ENCODE data around the gene TCERG1L.

Gene TCERG1L

DNA sequence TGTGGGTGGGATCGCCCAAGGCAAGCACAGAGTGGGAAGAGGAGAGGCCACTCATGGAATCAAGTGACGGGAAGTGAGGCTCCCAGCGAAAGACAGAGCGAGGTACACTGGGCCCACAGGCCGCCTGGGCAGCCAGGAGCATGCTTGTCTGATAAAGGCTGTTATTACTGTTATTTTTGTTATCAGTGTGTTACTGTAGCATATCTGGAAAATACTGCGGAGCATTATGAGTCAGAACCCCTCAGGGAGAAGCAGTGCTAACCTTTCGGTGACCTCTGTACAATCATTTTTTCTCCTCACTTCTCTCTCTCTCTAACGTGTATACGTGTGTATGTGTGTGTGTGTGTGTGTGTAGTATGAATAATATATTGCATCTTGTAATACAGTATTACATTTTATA is 3.8 kb upstream of the TCERG1L start:
- Histone ChIP-seq H3K27ac (ENCODE audit: low read length) (no peak overlapping the region), H3K9ac (ENCODE audit: low read length in 2 of 2) (no peak overlapping the region), H3K36me3 (ENCODE audit: control insufficient read depth in 2 of 2, insufficient read depth in 2 of 2, low read length in 2 of 2) (no peaks in the 10 kb centered on the region), H3K4me1 (ENCODE audit: control insufficient read depth, insufficient read depth, low read length) (peaks cover 10% of the 10 kb centered on the region), H3K27me3 (ENCODE audit: control insufficient read depth in 1 of 2, insufficient read depth in 2 of 2, low read length in 2 of 2) (peaks cover 25% of the 10 kb centered on the region in 2 donors), H3K9me3 (ENCODE audit: control insufficient read depth in 2 of 2, low read length in 2 of 2) (no peaks in the 10 kb centered on the region), H3K4me3 (ENCODE audit: low read length in 2 of 2) (no peak overlapping the region)

DNA sequence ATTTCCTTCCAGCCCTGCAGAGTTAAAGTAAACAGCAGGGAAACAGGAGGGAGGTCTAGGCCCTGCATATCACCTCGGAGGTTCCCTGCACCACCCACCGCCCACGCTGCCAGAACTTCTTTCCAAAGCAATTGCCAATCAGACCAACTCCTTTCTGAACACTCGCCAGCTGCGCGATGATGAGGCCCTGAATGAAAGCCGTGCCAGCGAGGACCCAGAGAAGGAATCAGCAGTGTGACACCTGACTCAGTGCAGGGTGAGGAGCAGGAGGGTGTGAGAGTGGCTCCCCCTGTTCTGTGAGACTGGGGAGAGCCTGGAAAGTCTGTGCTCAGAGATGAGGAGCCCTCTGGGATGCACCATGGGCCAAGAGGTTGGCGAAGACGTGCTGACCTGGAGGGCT is 3.3 kb upstream of the TCERG1L start:
- H3K36me3 ChIP-seq (ENCODE audit: control insufficient read depth in 2 of 2, insufficient read depth in 2 of 2, low read length in 2 of 2): no peaks in the 10 kb centered on the region
- H3K9ac ChIP-seq (ENCODE audit: low read length in 2 of 2): no peak overlapping the region
- H3K9me3 ChIP-seq (ENCODE audit: control insufficient read depth in 2 of 2, low read length in 2 of 2): no peaks in the 10 kb centered on the region
- H3K4me3 ChIP-seq (ENCODE audit: low read length in 2 of 2): no peak overlapping the region
- H3K4me1 ChIP-seq (ENCODE audit: control insufficient read depth, insufficient read depth, low read length): peaks cover 10% of the 10 kb centered on the region
- no peak overlapping the region for H3K27ac ChIP-seq (ENCODE audit: low read length)
- peaks cover 26 to 29% of the 10 kb centered on the region in 2 donors for H3K27me3 ChIP-seq (ENCODE audit: control insufficient read depth in 1 of 2, insufficient read depth in 2 of 2, low read length in 2 of 2)

DNA sequence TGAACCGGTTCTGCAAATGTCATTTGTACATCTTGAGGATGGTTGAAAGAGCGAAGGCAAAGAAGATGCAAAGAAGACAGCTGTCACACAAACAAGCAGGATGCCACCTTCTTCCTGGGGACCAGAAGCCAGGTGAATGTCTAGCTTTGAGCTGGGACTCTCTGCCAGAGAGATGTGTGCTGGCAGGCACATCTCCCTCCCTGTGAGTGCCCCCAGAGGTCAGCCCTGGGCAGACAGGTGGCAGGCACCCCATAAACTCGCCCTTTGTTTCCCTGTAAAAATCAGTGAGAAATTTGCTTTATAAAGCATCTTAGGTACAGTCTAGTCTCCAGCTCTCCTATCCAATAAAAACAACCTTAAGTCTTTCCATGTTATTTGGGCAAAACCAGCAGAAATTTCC is 2.6 kb upstream of the TCERG1L start:
- H3K4me1 ChIP-seq (ENCODE audit: control insufficient read depth, insufficient read depth, low read length): peaks cover 10% of the 10 kb centered on the region
- H3K9ac ChIP-seq (ENCODE audit: low read length in 2 of 2): no peak overlapping the region
- no peaks in the 10 kb centered on the region for H3K9me3 ChIP-seq (ENCODE audit: control insufficient read depth in 2 of 2, low read length in 2 of 2)
- H3K36me3 ChIP-seq (ENCODE audit: control insufficient read depth in 2 of 2, insufficient read depth in 2 of 2, low read length in 2 of 2): no peaks in the 10 kb centered on the region
- no peak overlapping the region for H3K27ac ChIP-seq (ENCODE audit: low read length)
- no peak overlapping the region for H3K4me3 ChIP-seq (ENCODE audit: low read length in 2 of 2)
- H3K27me3 ChIP-seq (ENCODE audit: control insufficient read depth in 1 of 2, insufficient read depth in 2 of 2, low read length in 2 of 2): peaks cover 27 to 34% of the 10 kb centered on the region in 2 donors

DNA sequence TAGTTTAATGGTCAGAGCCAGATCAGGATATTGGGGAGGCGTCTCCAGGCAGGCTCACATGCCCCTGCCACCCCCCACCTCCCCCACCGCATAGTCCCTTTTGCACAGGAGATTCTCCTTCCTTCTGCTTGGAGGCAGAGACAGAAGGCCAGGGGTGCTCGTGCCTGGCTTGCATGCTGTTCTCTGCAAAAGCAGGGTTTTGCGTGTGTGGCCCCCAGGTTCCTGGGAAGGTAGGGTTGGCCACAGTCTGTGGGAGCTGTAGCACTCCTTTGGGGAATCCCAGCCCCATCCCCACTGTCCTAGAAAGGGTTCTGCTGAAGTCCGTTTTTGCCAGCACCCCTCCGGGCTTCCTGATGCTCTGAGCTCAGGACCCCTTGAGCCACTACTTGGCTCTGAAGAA is 1.9 kb upstream of the TCERG1L start:
- H3K9ac ChIP-seq (ENCODE audit: low read length in 2 of 2): no peak overlapping the region
- no peak overlapping the region for H3K4me3 ChIP-seq (ENCODE audit: low read length in 2 of 2)
- H3K27ac ChIP-seq (ENCODE audit: low read length): no peak overlapping the region
- no peaks in the 10 kb centered on the region for H3K36me3 ChIP-seq (ENCODE audit: control insufficient read depth in 2 of 2, insufficient read depth in 2 of 2, low read length in 2 of 2)
- H3K4me1 ChIP-seq (ENCODE audit: control insufficient read depth, insufficient read depth, low read length): peaks cover 10% of the 10 kb centered on the region
- peaks cover 27 to 40% of the 10 kb centered on the region in 2 donors for H3K27me3 ChIP-seq (ENCODE audit: control insufficient read depth in 1 of 2, insufficient read depth in 2 of 2, low read length in 2 of 2)
- no peaks in the 10 kb centered on the region for H3K9me3 ChIP-seq (ENCODE audit: control insufficient read depth in 2 of 2, low read length in 2 of 2)

DNA sequence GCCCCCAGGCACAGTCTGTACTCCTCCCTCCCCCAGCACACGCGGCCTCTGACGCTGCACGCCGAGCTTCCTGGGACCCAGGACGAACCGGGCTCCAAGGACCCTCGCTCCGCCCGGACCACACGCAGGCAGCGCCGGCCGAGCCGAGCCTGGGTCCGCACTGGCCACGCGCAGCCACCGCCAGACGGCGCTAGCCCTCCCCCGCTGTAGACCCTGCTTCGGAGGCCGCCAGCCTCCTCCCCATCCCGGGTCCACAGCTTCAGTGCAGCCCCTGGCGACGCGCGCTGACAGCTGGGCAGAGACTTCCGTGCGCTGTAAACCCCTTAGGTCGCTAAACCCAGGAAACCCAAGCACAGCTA is 936 bp upstream of the TCERG1L start:
- Histone ChIP-seq H3K9ac (ENCODE audit: low read length in 2 of 2) (no peak overlapping the region), H3K4me1 (ENCODE audit: control insufficient read depth, insufficient read depth, low read length) (peaks cover 10% of the 10 kb centered on the region), H3K27me3 (ENCODE audit: control insufficient read depth in 1 of 2, insufficient read depth in 2 of 2, low read length in 2 of 2) (peaks cover 26 to 40% of the 10 kb centered on the region in 2 donors), H3K27ac (ENCODE audit: low read length) (no peak overlapping the region), H3K4me3 (ENCODE audit: low read length in 2 of 2) (no peak overlapping the region), H3K36me3 (ENCODE audit: control insufficient read depth in 2 of 2, insufficient read depth in 2 of 2, low read length in 2 of 2) (no peaks in the 10 kb centered on the region), H3K9me3 (ENCODE audit: control insufficient read depth in 2 of 2, low read length in 2 of 2) (no peaks in the 10 kb centered on the region)

DNA sequence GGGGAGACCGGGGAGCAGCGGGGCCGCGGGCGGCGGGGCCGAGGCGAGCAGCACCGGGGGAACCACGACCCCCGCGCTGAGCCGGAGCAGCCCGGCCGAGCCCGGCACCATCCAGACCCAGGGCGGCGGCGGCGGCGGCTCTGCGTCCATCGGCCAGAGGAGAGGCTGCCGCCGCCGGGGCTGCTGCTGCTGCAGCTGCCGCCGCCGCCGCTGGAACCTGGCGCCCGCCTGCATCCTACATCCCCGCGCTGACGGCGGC is 190 bp downstream of the TCERG1L start:
- H3K9me3 ChIP-seq (ENCODE audit: control insufficient read depth in 2 of 2, low read length in 2 of 2): no peaks in the 10 kb centered on the region
- no peak overlapping the region for H3K4me3 ChIP-seq (ENCODE audit: low read length in 2 of 2)
- peaks cover 10% of the 10 kb centered on the region for H3K4me1 ChIP-seq (ENCODE audit: control insufficient read depth, insufficient read depth, low read length)
- H3K9ac ChIP-seq (ENCODE audit: low read length in 2 of 2): no peak overlapping the region
- H3K27ac ChIP-seq (ENCODE audit: low read length): no peak overlapping the region
- H3K36me3 ChIP-seq (ENCODE audit: control insufficient read depth in 2 of 2, insufficient read depth in 2 of 2, low read length in 2 of 2): no peaks in the 10 kb centered on the region
- peaks cover 26 to 40% of the 10 kb centered on the region in 2 donors for H3K27me3 ChIP-seq (ENCODE audit: control insufficient read depth in 1 of 2, insufficient read depth in 2 of 2, low read length in 2 of 2)

DNA sequence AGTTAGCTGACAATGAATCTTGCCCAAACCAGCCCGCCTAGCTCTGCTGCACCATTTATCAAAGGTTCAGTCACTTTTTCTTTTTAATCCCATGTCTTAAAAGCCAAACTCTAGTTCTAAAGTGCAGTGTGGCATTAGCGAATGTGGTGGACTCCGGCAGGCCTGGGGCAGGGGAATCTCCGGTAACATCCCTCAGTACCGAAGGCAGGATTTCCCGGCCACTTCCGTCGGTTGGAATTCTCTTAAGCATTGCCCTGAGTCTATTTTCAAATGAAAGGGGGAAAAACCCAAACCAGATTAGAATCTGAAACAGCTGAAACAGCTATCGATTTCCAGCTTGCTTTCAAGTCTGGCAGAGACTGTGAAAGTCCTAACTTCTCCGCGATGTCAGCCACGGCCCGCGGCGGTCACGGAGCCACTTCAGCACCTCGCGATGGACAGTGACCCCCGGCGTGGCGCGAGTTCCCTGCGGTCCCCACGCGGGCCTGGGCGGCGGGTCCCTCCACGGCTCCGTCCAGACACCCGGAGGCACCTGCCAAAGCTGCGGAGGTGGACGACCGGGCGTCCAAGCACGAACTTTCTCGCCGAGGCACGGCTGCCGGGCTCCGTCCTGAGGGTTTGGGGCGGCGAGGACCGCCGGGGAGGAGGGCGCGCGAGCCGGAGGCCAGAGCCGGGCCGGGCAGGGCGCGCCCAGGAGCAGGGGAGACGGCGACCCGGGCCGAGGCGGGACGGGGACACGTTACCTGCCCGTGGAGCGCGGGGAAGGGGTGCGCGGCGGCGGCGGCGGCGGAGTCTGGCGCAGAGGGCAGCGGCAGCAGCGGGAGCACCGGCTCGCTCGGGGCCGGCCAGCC is 745 bp downstream of the TCERG1L start:
- H3K27me3 ChIP-seq (ENCODE audit: control insufficient read depth in 1 of 2, insufficient read depth in 2 of 2, low read length in 2 of 2): peaks cover 26 to 40% of the 10 kb centered on the region in 2 donors
- H3K36me3 ChIP-seq (ENCODE audit: control insufficient read depth in 2 of 2, insufficient read depth in 2 of 2, low read length in 2 of 2): no peaks in the 10 kb centered on the region
- no peak overlapping the region for H3K9ac ChIP-seq (ENCODE audit: low read length in 2 of 2)
- H3K9me3 ChIP-seq (ENCODE audit: control insufficient read depth in 2 of 2, low read length in 2 of 2): no peaks in the 10 kb centered on the region
- H3K27ac ChIP-seq (ENCODE audit: low read length): no peak overlapping the region
- H3K4me3 ChIP-seq (ENCODE audit: low read length in 2 of 2): no peak overlapping the region
- peaks cover 10% of the 10 kb centered on the region for H3K4me1 ChIP-seq (ENCODE audit: control insufficient read depth, insufficient read depth, low read length)

DNA sequence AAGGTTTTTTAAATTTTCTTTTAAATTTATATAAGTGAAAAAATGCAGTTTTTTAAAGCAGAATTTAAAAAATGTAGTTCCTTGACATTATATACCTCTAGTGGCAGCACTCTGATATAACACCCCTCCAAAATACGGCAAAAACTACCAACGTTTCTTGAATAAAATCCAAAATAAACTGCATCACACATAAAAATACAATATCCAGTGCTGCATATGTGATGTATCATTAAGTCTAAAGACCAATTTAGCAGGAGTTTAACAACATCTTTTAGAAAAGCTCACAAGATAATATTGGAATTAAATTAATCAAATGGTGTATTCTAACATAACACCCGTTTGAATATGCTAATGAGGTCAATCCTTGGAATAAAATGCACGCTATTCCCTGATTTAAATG is 1.4 kb downstream of the TCERG1L start:
- no peaks in the 10 kb centered on the region for H3K9me3 ChIP-seq (ENCODE audit: control insufficient read depth in 2 of 2, low read length in 2 of 2)
- no peak overlapping the region for H3K27ac ChIP-seq (ENCODE audit: low read length)
- H3K4me3 ChIP-seq (ENCODE audit: low read length in 2 of 2): no peak overlapping the region
- H3K4me1 ChIP-seq (ENCODE audit: control insufficient read depth, insufficient read depth, low read length): peaks cover 10% of the 10 kb centered on the region
- no peak overlapping the region for H3K9ac ChIP-seq (ENCODE audit: low read length in 2 of 2)
- H3K36me3 ChIP-seq (ENCODE audit: control insufficient read depth in 2 of 2, insufficient read depth in 2 of 2, low read length in 2 of 2): no peaks in the 10 kb centered on the region
- peaks cover 26 to 40% of the 10 kb centered on the region in 2 donors for H3K27me3 ChIP-seq (ENCODE audit: control insufficient read depth in 1 of 2, insufficient read depth in 2 of 2, low read length in 2 of 2)

DNA sequence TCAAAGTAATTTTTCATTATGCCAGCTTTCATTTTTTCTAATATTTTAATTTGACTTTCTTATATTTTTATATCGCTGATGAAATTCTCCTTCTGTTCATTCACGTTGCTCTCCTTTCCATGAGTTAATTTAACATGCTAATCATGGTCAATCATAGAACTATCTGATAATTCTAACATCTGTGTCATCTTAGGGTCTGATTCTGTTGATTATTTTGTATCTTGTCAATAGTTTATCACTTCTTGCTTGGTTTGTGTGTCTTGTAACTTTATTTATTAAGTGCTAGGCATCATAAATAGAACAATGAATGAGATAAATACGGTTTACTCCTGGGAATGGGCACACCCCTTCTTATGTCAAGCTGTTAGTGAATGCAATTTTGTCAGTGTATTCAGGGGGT is 11.0 kb downstream of the TCERG1L start:
- Histone ChIP-seq H3K9ac (ENCODE audit: low read length in 2 of 2) (no peak overlapping the region), H3K4me1 (ENCODE audit: control insufficient read depth, insufficient read depth, low read length) (no peaks in the 10 kb centered on the region), H3K9me3 (ENCODE audit: control insufficient read depth in 2 of 2, low read length in 2 of 2) (peaks cover 3 to 5% of the 10 kb centered on the region in 2 donors), H3K27me3 (ENCODE audit: control insufficient read depth in 1 of 2, insufficient read depth in 2 of 2, low read length in 2 of 2) (peaks cover 5 to 9% of the 10 kb centered on the region in 2 donors), H3K36me3 (ENCODE audit: control insufficient read depth in 2 of 2, insufficient read depth in 2 of 2, low read length in 2 of 2) (no peaks in the 10 kb centered on the region), H3K27ac (ENCODE audit: low read length) (no peak overlapping the region), H3K4me3 (ENCODE audit: low read length in 2 of 2) (no peak overlapping the region)

DNA sequence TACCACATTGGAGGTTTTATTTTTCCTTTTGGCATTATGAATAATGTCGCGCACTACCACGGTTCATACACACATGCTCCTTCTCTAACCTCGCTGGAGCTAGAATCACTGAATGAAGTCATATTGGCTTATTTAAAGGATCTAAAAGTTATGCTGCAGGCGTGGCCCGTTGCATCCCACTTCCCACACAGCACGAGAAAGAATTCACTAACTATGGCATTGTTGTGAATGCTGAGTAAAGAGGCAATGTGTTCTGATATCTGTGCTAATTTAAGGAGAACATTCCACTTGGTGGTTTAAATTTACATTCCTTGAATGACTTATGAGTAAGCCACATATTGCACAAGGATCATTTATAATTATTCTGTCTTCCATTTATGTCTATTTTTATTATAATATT is 20.7 kb downstream of the TCERG1L start:
- H3K27me3 ChIP-seq (ENCODE audit: control insufficient read depth in 1 of 2, insufficient read depth in 2 of 2, low read length in 2 of 2): no peaks in the 10 kb centered on the region
- no peaks in the 10 kb centered on the region for H3K36me3 ChIP-seq (ENCODE audit: control insufficient read depth in 2 of 2, insufficient read depth in 2 of 2, low read length in 2 of 2)
- no peak overlapping the region for H3K4me3 ChIP-seq (ENCODE audit: low read length in 2 of 2)
- no peak overlapping the region for H3K9ac ChIP-seq (ENCODE audit: low read length in 2 of 2)
- H3K27ac ChIP-seq (ENCODE audit: low read length): no peak overlapping the region
- no peaks in the 10 kb centered on the region for H3K4me1 ChIP-seq (ENCODE audit: control insufficient read depth, insufficient read depth, low read length)
- peaks cover 2 to 6% of the 10 kb centered on the region in 2 donors for H3K9me3 ChIP-seq (ENCODE audit: control insufficient read depth in 2 of 2, low read length in 2 of 2)

DNA sequence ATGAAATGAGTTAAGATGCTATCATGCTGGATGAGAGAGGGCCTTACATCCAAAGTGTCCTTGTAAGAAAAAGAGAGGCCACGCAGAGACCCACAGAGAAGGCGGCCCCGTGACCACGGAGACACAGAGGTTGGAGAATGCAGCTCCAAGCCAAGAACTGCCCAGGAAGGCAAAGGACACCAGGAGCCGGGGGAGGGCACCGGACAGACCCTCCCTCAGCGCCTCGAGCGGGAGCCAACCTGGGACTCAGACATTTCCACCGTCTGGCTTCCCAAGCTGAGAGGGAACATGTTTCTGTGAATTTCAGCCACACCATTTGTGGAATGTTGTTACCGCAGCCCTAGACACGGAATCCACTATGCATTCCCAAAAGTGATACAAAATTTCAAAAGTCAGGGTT is 22.9 kb downstream of the TCERG1L start:
- H3K4me1 ChIP-seq (ENCODE audit: control insufficient read depth, insufficient read depth, low read length): no peaks in the 10 kb centered on the region
- H3K27me3 ChIP-seq (ENCODE audit: control insufficient read depth in 1 of 2, insufficient read depth in 2 of 2, low read length in 2 of 2): no peaks in the 10 kb centered on the region
- H3K27ac ChIP-seq (ENCODE audit: low read length): no peak overlapping the region
- no peak overlapping the region for H3K4me3 ChIP-seq (ENCODE audit: low read length in 2 of 2)
- H3K9ac ChIP-seq (ENCODE audit: low read length in 2 of 2): no peak overlapping the region
- peaks cover 0 to 6% of the 10 kb centered on the region in 2 donors for H3K9me3 ChIP-seq (ENCODE audit: control insufficient read depth in 2 of 2, low read length in 2 of 2)
- H3K36me3 ChIP-seq (ENCODE audit: control insufficient read depth in 2 of 2, insufficient read depth in 2 of 2, low read length in 2 of 2): no peaks in the 10 kb centered on the region

Measured in stomach smooth muscle (tissue), 2 donors.